Tibial nerve (tissue), 4 donors: ENCODE measurements around the gene FGGY. TPM values are rescaled to one million over a fixed set of nuclear protein-coding genes. Genes with fewer than 3 reads are reported as not detected.
A peak's percentile ranks its signal among the peaks of the same experiment; 100 is the strongest.

Source experiments
- DNase-seq, 2 donors: peaks; one replicate each; pipeline ENCODE4 v3.0.0-alpha.2; 2019; ENCODE audit warnings: low spot score in 2 of 2
- H3K27ac ChIP-seq, 4 donors: fragments of 200-600 bp; sonication (generic) in 3 of 4; one replicate each; pipeline ENCODE4 v1.5.1; 2017 to 2019; ENCODE audit warnings: mild to moderate bottlenecking in 1 of 4
- H3K27me3 ChIP-seq, 2 donors: fragments of 200-600 bp; sonication (generic) in 1 of 2; one replicate each; pipeline versions ENCODE4 v1.5.1 to v1.6.0; 2017 to 2019
- H3K36me3 ChIP-seq, 3 donors: fragments of 200-600 bp; sonication (generic); one replicate each; pipeline ENCODE4 v1.5.1; 2018 to 2019
- H3K4me1 ChIP-seq, 4 donors: fragments of 200-600 bp; sonication (generic) in 3 of 4; one replicate each; pipeline ENCODE4 v1.5.1; 2017 to 2019
- H3K4me3 ChIP-seq, 4 donors: fragments of 200-600 bp; sonication (generic) in 3 of 4; one replicate each; pipeline ENCODE4 v1.5.1; 2017 to 2019; ENCODE audit warnings: mild to moderate bottlenecking in 1 of 4, moderate library complexity in 1 of 4
- H3K9me3 ChIP-seq, 4 donors: fragments of 200-600 bp; sonication (generic) in 3 of 4; one replicate each; pipeline ENCODE4 v1.5.1; 2017 to 2019
- EP300 ChIP-seq, 2 donors: sonication (generic); formaldehyde crosslinking; IDR thresholded peaks; one replicate each; pipeline ENCODE4 v1.6.1; 2017; ENCODE audit warnings: antibody characterized with exemption in 2 of 2, mild to moderate bottlenecking in 1 of 2
- POLR2A ChIP-seq, 2 donors: fragments of 450-650 bp; IDR thresholded peaks; one replicate each; pipeline ENCODE4 v1.6.1; 2017; ENCODE audit warnings: antibody characterized with exemption in 2 of 2, mild to moderate bottlenecking in 2 of 2, moderate library complexity in 2 of 2
- WGBS, 2 donors: methylation state at CpG; one replicate each; pipeline ENCODE4 v1.1.5; 2018; 5-methylcytosine and 5-hydroxymethylcytosine counted together
- total RNA-seq, 4 donors: library from RNA; depleted of rRNA; stranded (reverse); fragments of >200 nt; gene quantifications; one replicate each; pipeline ENCODE4 v1.1.0, GENCODE V29; 2016
- TF ChIP-seq, protein P1 (sequence below), 5 experiments: fragments of 200-600 bp in 3 of 5; fragments of 450-650 bp in 2 of 5; sonication (generic) in 3 of 5; IDR thresholded peaks; one replicate each; pipeline ENCODE4 v1.5.1; 2016 to 2019; ENCODE audit warnings: antibody characterized with exemption in 5 of 5, mild to moderate bottlenecking in 3 of 5, moderate library complexity in 2 of 5

FGGY gene
- total RNA-seq, 4 donors from 2014 or later = 27.0 to 40.6 (median 32.9) TPM

DNA sequence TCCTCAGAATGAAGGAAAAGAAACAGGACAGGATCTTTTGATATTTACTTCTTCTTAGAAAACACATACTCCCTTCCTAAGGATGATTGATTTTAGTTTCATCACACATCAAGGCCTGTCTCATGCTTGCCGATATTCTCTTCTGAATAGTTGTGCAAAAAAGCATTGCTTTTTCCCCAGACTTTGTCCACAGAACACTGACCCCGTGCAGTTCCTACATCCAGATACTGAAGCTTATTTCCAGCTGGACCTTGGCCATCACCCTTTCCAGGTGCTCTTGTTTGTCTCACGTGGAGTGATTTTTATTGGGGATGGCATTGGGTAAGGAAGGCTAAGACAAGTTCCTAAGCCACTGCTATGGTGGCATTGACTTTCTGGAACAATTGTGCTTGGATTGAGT is 320.5 kb downstream of the FGGY start:
- no peaks in the 10 kb centered on the region for H3K36me3 ChIP-seq
- H3K4me3 ChIP-seq = no peak overlapping the region
- TF ChIP-seq EP300 (IDR thresholded peaks at IDR 0.05) (no peak), POLR2A (IDR thresholded peaks at IDR 0.05) (no peak)
- TF ChIP-seq, protein P1, sequence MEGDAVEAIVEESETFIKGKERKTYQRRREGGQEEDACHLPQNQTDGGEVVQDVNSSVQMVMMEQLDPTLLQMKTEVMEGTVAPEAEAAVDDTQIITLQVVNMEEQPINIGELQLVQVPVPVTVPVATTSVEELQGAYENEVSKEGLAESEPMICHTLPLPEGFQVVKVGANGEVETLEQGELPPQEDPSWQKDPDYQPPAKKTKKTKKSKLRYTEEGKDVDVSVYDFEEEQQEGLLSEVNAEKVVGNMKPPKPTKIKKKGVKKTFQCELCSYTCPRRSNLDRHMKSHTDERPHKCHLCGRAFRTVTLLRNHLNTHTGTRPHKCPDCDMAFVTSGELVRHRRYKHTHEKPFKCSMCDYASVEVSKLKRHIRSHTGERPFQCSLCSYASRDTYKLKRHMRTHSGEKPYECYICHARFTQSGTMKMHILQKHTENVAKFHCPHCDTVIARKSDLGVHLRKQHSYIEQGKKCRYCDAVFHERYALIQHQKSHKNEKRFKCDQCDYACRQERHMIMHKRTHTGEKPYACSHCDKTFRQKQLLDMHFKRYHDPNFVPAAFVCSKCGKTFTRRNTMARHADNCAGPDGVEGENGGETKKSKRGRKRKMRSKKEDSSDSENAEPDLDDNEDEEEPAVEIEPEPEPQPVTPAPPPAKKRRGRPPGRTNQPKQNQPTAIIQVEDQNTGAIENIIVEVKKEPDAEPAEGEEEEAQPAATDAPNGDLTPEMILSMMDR (IDR thresholded peaks at IDR 0.05) = no peak
- no peak overlapping the region for H3K27ac ChIP-seq
- no peaks in the 10 kb centered on the region for H3K9me3 ChIP-seq
- no peak for DNase-seq
- H3K4me1 ChIP-seq = no peaks in the 10 kb centered on the region
- no peaks in the 10 kb centered on the region for H3K27me3 ChIP-seq
- whole genome bisulfite sequencing, 2 donors = 88 to 93% methylated on average over 3 of the region's 3 CpGs

GRCh38 chr1:59619557-59619956 is 322.7 kb downstream of the FGGY start:
- Histone ChIP-seq H3K27me3 (no peaks in the 10 kb centered on the region), H3K4me3 (no peak overlapping the region), H3K9me3 (no peaks in the 10 kb centered on the region), H3K36me3 (no peaks in the 10 kb centered on the region), H3K27ac (no peak overlapping the region), H3K4me1 (no peaks in the 10 kb centered on the region)
- TF ChIP-seq POLR2A (IDR thresholded peaks at IDR 0.05) (no peak), EP300 (IDR thresholded peaks at IDR 0.05) (no peak)
- TF ChIP-seq, protein P1 (IDR thresholded peaks at IDR 0.05) = no peak
- DNase-seq = no peak
- 91 to 97% methylated on average over 2 of the region's 2 CpGs for WGBS, 2 donors

DNA sequence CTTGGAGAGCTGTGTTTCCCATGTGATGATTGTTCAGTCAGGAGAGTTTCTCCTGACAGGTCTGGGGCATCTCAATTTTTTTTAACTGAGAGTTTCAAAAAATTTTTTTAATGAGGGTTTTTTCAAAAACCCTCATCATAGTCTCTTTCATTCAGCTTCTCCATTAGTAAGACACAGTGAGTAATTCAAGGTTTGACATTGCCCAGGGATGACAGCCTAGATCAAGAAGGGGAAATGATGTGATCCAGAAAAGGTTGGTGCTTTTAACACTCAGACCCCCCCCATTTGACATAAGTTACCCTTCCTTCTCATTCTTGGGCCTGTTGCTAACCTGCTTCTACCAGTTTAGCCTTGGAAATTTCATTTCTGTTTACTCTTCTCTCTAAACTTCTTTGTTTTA is 328.5 kb downstream of the FGGY start:
- H3K27ac ChIP-seq = no peak overlapping the region
- DNase-seq = no peak
- H3K4me1 ChIP-seq = no peaks in the 10 kb centered on the region
- H3K36me3 ChIP-seq = no peaks in the 10 kb centered on the region
- H3K27me3 ChIP-seq = no peaks in the 10 kb centered on the region
- H3K9me3 ChIP-seq = no peaks in the 10 kb centered on the region
- H3K4me3 ChIP-seq = no peak overlapping the region
- TF ChIP-seq, protein P1 (IDR thresholded peaks at IDR 0.05) = no peak
- TF ChIP-seq EP300 (IDR thresholded peaks at IDR 0.05) (no peak), POLR2A (IDR thresholded peaks at IDR 0.05) (no peak)

GRCh38 chr1:59631561-59632255 is 334.8 kb downstream of the FGGY start:
- DNase-seq = no peak
- 75 to 91% methylated on average over 1 of the region's 1 CpG for WGBS, 2 donors

GRCh38 chr1:59635097-59635496 is 338.2 kb downstream of the FGGY start:
- Histone ChIP-seq H3K4me1 (peaks cover 0 to 25% (median 8%) of the 10 kb centered on the region in 4 donors), H3K9me3 (no peaks in the 10 kb centered on the region), H3K36me3 (no peaks in the 10 kb centered on the region), H3K27ac (no peak overlapping the region), H3K27me3 (no peaks in the 10 kb centered on the region), H3K4me3 (no peak overlapping the region)
- WGBS, 2 donors = 80 to 88% methylated on average over 2 of the region's 2 CpGs
- no peak for DNase-seq
- TF ChIP-seq, protein P1 (IDR thresholded peaks at IDR 0.05) = no peak
- no peak for TF ChIP-seq POLR2A (IDR thresholded peaks at IDR 0.05)
- no peak for TF ChIP-seq EP300 (IDR thresholded peaks at IDR 0.05)

More at GRCh38 chr1:59631561-59632255, 334.8 kb downstream of the FGGY start:
- Histone ChIP-seq H3K27ac (peak overlapping the region in 2 of 4 donors; percentile 5 to 46), H3K4me3 (no peak overlapping the region), H3K4me1 (peaks cover 0 to 11% (median 0%) of the 10 kb centered on the region in 4 donors), H3K27me3 (no peaks in the 10 kb centered on the region), H3K36me3 (no peaks in the 10 kb centered on the region), H3K9me3 (no peaks in the 10 kb centered on the region)
- no peak for TF ChIP-seq POLR2A (IDR thresholded peaks at IDR 0.05)
- no peak for TF ChIP-seq EP300 (IDR thresholded peaks at IDR 0.05)
- TF ChIP-seq, protein P1 (IDR thresholded peaks at IDR 0.05) = no peak
